Activated B cell treated with CpG ODN at 0.5 μM for 24 hours (primary cell): ENCODE results near the gene MYH11. TPM values are rescaled to one million over a fixed set of nuclear protein-coding genes. Genes with fewer than 3 reads are reported as not detected.

Experiments
- ATAC-seq: fragments of 200-7000 bp; cut with Tn5 transposase; one replicate; pipeline ENCODE4 v1.10.0; 2021; ENCODE audit warnings: low read depth, mild to moderate bottlenecking, moderate library complexity
- CTCF ChIA-PET: fragments of 350-600 bp; sonication (Branson Sonifier 250); formaldehyde crosslinking; loops from one replicate; lab custom pipeline; 2021; ENCODE audit warnings: antibody characterized with exemption; lab: Charles Lee
- POLR2A ChIA-PET: fragments of 350-600 bp; sonication (Branson Sonifier 250); formaldehyde crosslinking; loops from one replicate; lab custom pipeline; 2021; ENCODE audit warnings: antibody characterized with exemption; lab: Charles Lee
- DNase-seq: peaks from one replicate; pipeline ENCODE4 v3.0.0; 2022
- H3K27ac Mint-ChIP-seq: one replicate; pipeline ENCODE4 v1.8.0; 2020; ENCODE audit warnings: mixed read lengths
- H3K27me3 Mint-ChIP-seq: one replicate; pipeline ENCODE4 v1.8.0; 2021; ENCODE audit warnings: mixed read lengths
- H3K36me3 Mint-ChIP-seq: one replicate; pipeline ENCODE4 v1.8.0; 2021; ENCODE audit warnings: low read depth, mixed read lengths
- H3K4me1 Mint-ChIP-seq: one replicate; pipeline ENCODE4 v1.8.0; 2021; ENCODE audit warnings: mixed read lengths
- H3K4me3 Mint-ChIP-seq: one replicate; pipeline ENCODE4 v1.8.0; 2020; ENCODE audit warnings: mild to moderate bottlenecking, mixed read lengths
- H3K9me3 Mint-ChIP-seq: one replicate; pipeline ENCODE4 v1.8.0; 2020; ENCODE audit warnings: mixed read lengths
- intact Hi-C: fragments of 100-400 bp; cut with micrococcal nuclease; formaldehyde crosslinking; loops from one replicate; pipeline ENCODE4 v1.15.1; 2024
- total RNA-seq: library from RNA; stranded (reverse); gene quantifications from 2 replicates; pipeline ENCODE4 v1.2.3, GENCODE V29; 2022
- TF ChIP-seq, protein P1 (sequence below): fragments of 200-600 bp; IDR thresholded peaks from one replicate; pipeline ENCODE4 v1.8.0; 2022; ENCODE audit warnings: antibody characterized with exemption, mild to moderate bottlenecking

Gene MYH11
- total RNA-seq, 1 donor from 2014 or later = 0.58 TPM

DNA sequence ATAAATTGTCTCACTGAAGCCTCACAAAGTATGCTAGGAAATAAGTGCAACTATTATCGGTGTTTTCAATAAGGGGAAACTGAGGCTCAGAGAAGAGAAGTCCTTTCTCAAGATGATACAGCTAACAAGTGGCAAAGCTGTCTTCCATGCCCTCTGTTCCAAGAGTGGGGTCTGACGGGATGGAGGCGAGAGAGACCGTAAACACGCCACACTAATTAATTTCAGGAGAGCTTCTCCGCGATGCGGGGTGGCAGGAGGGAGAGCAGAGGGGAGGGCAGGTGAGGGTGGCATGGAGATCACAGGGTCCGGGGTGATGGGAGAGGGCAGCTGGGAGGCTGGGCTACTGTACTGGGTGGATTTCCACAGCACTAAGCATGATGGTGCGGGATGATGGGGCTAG, 80.3 kb downstream of the MYH11 start:
- intact Hi-C loops = no loop called here
- peaks cover 2% of the 10 kb centered on the region for H3K27me3 Mint-ChIP-seq
- TF ChIP-seq, protein P1, sequence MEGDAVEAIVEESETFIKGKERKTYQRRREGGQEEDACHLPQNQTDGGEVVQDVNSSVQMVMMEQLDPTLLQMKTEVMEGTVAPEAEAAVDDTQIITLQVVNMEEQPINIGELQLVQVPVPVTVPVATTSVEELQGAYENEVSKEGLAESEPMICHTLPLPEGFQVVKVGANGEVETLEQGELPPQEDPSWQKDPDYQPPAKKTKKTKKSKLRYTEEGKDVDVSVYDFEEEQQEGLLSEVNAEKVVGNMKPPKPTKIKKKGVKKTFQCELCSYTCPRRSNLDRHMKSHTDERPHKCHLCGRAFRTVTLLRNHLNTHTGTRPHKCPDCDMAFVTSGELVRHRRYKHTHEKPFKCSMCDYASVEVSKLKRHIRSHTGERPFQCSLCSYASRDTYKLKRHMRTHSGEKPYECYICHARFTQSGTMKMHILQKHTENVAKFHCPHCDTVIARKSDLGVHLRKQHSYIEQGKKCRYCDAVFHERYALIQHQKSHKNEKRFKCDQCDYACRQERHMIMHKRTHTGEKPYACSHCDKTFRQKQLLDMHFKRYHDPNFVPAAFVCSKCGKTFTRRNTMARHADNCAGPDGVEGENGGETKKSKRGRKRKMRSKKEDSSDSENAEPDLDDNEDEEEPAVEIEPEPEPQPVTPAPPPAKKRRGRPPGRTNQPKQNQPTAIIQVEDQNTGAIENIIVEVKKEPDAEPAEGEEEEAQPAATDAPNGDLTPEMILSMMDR = no peak
- ChIA-PET POLR2A (no interaction called here), CTCF (no interaction called here)
- no peaks in the 10 kb centered on the region for H3K4me1 Mint-ChIP-seq
- H3K27ac Mint-ChIP-seq = no peak overlapping the region
- H3K9me3 Mint-ChIP-seq = no peaks in the 10 kb centered on the region
- no peaks in the 10 kb centered on the region for H3K36me3 Mint-ChIP-seq
- ATAC-seq (no peak), DNase-seq (no peak)
- no peak overlapping the region for H3K4me3 Mint-ChIP-seq

DNA sequence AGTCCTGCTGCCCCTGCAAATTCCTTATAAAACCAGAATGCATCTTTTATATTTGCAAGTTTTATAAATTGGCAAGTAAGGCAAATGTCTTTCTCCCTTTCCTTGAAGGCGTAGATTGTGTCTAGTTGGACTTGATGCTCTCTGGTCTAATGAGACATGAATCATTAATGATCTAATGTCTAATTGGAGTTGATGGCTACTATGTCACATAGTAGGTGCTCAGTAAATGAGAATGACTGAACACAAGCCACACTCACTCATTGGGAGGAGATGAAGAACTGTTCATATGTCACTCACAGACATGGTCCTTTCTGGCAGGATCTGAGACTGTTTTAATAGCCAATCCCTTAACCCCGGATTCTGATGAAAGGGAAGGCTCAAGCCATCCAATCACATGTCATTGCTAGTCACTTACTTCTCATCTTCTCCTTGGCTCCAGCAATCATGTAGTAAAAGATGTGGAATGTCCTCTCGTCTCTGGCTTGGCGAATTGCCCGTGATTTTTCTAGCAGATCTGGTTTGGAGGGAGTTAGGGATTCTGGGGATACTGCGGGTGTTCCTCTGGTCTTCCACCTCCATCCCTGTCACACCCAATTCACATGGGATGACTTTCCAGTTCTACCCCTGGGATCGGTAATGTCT, 81.0 kb downstream of the MYH11 start:
- intact Hi-C loops = no loop called here
- DNase-seq = no peak
- Mint-ChIP-seq H3K27me3 (peaks cover 2% of the 10 kb centered on the region), H3K4me1 (no peaks in the 10 kb centered on the region), H3K9me3 (no peaks in the 10 kb centered on the region), H3K36me3 (no peaks in the 10 kb centered on the region), H3K4me3 (no peak overlapping the region), H3K27ac (no peak overlapping the region)
- ChIA-PET POLR2A (no interaction called here), CTCF (no interaction called here)
- TF ChIP-seq, protein P1 = no peak
- no peak for ATAC-seq

DNA sequence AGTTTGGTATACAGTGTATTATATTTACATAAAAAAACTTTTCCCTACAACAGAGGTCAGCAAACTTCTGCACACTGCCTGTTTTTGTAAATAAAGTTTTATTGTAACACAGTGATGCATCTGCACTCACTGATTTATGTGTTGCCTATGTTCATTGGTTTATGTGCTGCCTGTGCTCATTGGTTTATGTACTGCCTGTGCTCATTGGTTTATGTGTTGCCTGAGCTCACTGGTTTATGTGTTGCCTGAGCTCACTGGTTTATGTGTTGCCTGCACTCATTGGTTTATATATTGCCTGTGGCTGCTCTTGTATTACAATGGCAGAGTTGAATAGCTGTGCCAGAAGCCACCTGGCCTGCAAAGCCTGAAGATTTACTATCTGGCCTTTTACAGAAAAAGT, 81.6 kb downstream of the MYH11 start:
- no peak for DNase-seq
- CTCF ChIA-PET = interaction anchor here (1.2 kb wide), 1 partner anchor 9 kb away, joined by 3 read pairs; no protein-coding TSS in a partner anchor
- peaks cover 4% of the 10 kb centered on the region for H3K27me3 Mint-ChIP-seq
- no peak for ATAC-seq
- H3K4me1 Mint-ChIP-seq = no peaks in the 10 kb centered on the region
- no peak overlapping the region for H3K4me3 Mint-ChIP-seq
- POLR2A ChIA-PET = no interaction called here
- TF ChIP-seq, protein P1 = no peak
- H3K9me3 Mint-ChIP-seq = no peaks in the 10 kb centered on the region
- no peak overlapping the region for H3K27ac Mint-ChIP-seq
- intact Hi-C loops = no loop called here
- no peaks in the 10 kb centered on the region for H3K36me3 Mint-ChIP-seq

DNA sequence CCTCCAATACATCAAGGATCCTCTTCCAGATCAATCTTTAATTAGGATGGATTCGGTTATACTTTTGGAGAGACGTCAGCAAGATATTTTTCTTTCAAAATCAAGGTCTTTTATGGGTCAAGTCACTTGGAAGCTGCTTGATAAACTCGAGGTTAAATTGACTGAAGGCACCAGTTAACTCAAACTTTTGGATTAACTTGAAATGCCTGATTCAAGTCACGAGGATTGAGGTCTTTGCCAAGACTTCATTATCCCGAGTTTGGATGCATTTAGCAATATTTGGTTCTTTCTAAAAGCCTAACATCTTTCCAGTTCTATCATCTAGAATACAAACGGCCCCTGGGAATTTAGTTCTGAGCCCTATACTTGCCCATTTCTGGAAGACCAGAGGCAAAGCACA, 82.9 kb downstream of the MYH11 start:
- intact Hi-C loops = no loop called here
- no peak overlapping the region for H3K4me3 Mint-ChIP-seq
- H3K4me1 Mint-ChIP-seq = no peaks in the 10 kb centered on the region
- H3K27me3 Mint-ChIP-seq = peaks cover 4% of the 10 kb centered on the region
- TF ChIP-seq, protein P1 = no peak
- ChIA-PET POLR2A (no interaction called here), CTCF (interaction anchor here (1.2 kb wide), 1 partner anchor 8 kb away, joined by 3 read pairs; no protein-coding TSS in a partner anchor)
- no peak overlapping the region for H3K27ac Mint-ChIP-seq
- DNase-seq = no peak
- no peak for ATAC-seq
- H3K9me3 Mint-ChIP-seq = no peaks in the 10 kb centered on the region
- no peaks in the 10 kb centered on the region for H3K36me3 Mint-ChIP-seq

DNA sequence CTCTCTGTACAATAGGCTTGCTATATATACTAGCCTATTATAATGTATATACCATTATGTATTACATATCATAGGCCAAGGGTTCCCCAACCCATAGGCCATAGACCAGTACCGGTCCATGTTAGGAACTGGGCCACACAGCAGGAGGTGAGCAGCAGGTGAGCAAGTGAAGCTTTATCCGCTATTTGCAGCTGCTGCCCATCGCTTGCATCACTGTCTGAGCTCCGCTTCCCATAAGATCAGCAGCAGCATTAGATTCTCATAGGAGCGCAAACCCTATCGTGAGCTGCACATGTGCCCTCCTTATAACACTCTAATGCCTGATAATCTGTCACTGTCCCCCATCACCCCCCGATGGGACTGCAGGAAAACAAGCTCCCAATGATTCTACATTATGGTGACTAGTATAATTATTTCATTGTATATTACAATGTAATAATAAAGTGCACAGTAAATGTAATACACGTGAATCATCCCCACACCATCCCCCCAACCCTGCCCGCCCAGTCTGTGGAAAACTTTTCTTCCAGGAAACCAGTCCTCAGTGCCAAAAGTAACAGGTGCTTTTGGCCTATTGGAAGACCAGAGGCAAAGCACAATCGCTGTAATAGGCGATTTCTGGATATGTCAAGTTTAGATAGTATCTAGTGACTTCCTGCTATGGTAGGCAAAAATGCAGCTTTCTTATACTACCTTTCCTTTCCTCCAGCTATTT, 84.1 kb downstream of the MYH11 start:
- Mint-ChIP-seq H3K27ac (no peak overlapping the region), H3K4me3 (no peak overlapping the region), H3K9me3 (no peaks in the 10 kb centered on the region), H3K27me3 (peaks cover 4% of the 10 kb centered on the region), H3K4me1 (no peaks in the 10 kb centered on the region), H3K36me3 (no peaks in the 10 kb centered on the region)
- ATAC-seq (no peak), DNase-seq (no peak)
- POLR2A ChIA-PET = no interaction called here
- TF ChIP-seq, protein P1 = no peak
- CTCF ChIA-PET = no interaction called here
- intact Hi-C loops = no loop called here
